ENCODE results near the gene RRP15. TPM values are rescaled to one million over a fixed set of nuclear protein-coding genes. Genes with fewer than 3 reads are reported as not detected.

The RRP15 gene
- total and polyA plus RNA-seq, 8 donors, result 13.8 to 31.7 (median 26.7) TPM

DNA sequence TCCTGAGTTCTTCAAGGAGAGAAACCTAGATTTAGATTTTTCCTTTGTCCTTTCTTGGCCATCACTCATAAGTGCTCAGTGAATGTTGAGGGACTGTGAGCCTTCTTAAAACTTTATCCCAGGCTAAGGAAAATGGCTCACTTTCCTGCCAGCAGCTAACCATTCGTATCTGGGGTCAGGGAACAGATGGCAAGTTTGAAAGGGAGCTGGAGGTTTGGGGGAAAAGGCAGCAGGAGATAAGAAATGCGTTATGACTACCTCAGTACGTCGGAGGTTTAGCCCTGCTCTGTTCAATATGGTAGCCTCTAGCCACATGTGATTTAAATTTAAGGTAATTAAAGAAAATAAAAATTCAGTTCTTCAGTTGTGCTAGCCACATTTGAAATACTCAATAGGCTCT is 13.3 kb downstream of the RRP15 start:
- Histone ChIP-seq H3K4me3 (no peak overlapping the region), H3K9me3 (no peaks in the 10 kb centered on the region), H3K27ac (no peak overlapping the region), H3K4me1 (no peaks in the 10 kb centered on the region), H3K27me3 (no peaks in the 10 kb centered on the region), H3K36me3 (no peaks in the 10 kb centered on the region)
- intact Hi-C loops (cut with DNase I), result no loop called here
- ATAC-seq (no peak), DNase-seq (no peak)
- no peak for TF ChIP-seq CTCF (IDR thresholded peaks at IDR 0.05)

DNA sequence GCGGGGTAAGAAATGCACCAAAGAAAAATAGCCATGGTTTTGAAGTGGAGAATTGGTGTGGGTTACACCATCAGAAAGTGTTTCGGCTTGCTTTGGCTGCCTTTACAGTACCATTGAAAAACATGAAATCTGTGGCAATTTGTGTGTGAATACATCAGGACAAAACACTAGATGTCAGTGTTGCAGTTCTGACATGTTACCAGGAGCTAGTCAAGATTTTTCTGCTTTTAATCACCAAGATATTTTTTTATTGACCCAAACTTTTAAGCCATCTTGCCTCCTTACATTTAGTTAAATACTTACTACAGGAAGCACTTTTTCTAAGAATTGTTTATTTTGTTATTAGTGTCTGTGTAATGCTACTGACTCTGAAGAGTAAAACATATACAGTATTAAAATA is 14.3 kb downstream of the RRP15 start:
- no peak overlapping the region for H3K27ac ChIP-seq
- H3K4me1 ChIP-seq, result no peaks in the 10 kb centered on the region
- H3K36me3 ChIP-seq, result no peaks in the 10 kb centered on the region
- ATAC-seq (peak; percentile 69), DNase-seq (peak in 2 of 4 donors; percentile 32 to 60)
- H3K9me3 ChIP-seq, result no peaks in the 10 kb centered on the region
- no peak overlapping the region for H3K4me3 ChIP-seq
- TF ChIP-seq CTCF (IDR thresholded peaks at IDR 0.05), result peak in 1 of 2 donors; percentile 28
- intact Hi-C loops (cut with DNase I), result no loop called here
- H3K27me3 ChIP-seq, result no peaks in the 10 kb centered on the region

- H3K27me3 ChIP-seq, result no peaks in the 10 kb centered on the region
- H3K4me3 ChIP-seq, result no peak overlapping the region
- no peaks in the 10 kb centered on the region for H3K36me3 ChIP-seq
- intact Hi-C loops (cut with DNase I), result no loop called here
- no peaks in the 10 kb centered on the region for H3K9me3 ChIP-seq
- DNase-seq (no peak), ATAC-seq (peak; percentile 58)
- no peaks in the 10 kb centered on the region for H3K4me1 ChIP-seq
- no peak for TF ChIP-seq CTCF (IDR thresholded peaks at IDR 0.05)
- no peak overlapping the region for H3K27ac ChIP-seq
Observed at GRCh38 chr1:218301217-218301616, 16.1 kb downstream of the RRP15 start.

GRCh38 chr1:218302155-218302554 is 17.1 kb downstream of the RRP15 start:
- Histone ChIP-seq H3K9me3 (no peaks in the 10 kb centered on the region), H3K36me3 (no peaks in the 10 kb centered on the region), H3K27ac (no peak overlapping the region), H3K4me3 (no peak overlapping the region), H3K4me1 (no peaks in the 10 kb centered on the region), H3K27me3 (no peaks in the 10 kb centered on the region)
- TF ChIP-seq CTCF (IDR thresholded peaks at IDR 0.05), result no peak
- no peak for ATAC-seq
- no peak for DNase-seq
- intact Hi-C loops (cut with DNase I), result no loop called here

- intact Hi-C loops (cut with DNase I), result no loop called here
- no peak for TF ChIP-seq CTCF (IDR thresholded peaks at IDR 0.05)
- Histone ChIP-seq H3K27me3 (no peaks in the 10 kb centered on the region), H3K36me3 (peaks cover 0 to 11% of the 10 kb centered on the region in 2 donors), H3K4me3 (no peak overlapping the region), H3K27ac (no peak overlapping the region), H3K9me3 (no peaks in the 10 kb centered on the region), H3K4me1 (no peaks in the 10 kb centered on the region)
- DNase-seq, result no peak
- no peak for ATAC-seq
Observed at GRCh38 chr1:218303176-218303879, 18.2 kb downstream of the RRP15 start.
